ENCODE measurements around the gene CYP2A7.
"Not testable (repeated sequence)": the region's sequence is repeated elsewhere in the genome, so short reads cannot be mapped to it uniquely, and the experiment has no call there.

Gene CYP2A7

GRCh38 chr19:40882062-40882461 is at the start of gene CYP2A7:
Gene CYP2A7, minus strand, starts transcription at chr19:40882231. Its CDS starts 21 bp downstream, at chr19:40882210.
- H3K27ac ChIP-seq = not testable (repeated sequence)

DNA sequence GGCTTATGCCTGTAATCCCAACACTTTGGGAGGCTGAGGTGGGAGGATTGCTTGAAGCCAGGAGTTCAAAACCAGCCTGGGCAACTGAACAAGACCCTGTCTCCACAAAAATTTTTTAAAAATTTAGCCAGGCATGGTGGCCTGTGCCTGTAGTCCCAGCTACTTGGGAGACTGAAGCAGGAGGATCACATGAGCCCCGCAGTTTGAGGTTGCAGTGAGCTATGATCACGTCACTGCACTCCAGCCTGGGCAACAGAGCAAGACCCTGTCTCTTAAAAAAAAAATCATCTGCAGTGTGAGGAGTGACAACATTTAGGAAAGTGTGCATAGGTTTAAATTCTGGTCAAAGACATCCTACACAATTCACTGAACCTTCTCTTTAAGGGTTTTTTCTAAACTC is 48.8 kb upstream of the CYP2A7 start:
- H3K27ac ChIP-seq = not testable (repeated sequence)

DNA sequence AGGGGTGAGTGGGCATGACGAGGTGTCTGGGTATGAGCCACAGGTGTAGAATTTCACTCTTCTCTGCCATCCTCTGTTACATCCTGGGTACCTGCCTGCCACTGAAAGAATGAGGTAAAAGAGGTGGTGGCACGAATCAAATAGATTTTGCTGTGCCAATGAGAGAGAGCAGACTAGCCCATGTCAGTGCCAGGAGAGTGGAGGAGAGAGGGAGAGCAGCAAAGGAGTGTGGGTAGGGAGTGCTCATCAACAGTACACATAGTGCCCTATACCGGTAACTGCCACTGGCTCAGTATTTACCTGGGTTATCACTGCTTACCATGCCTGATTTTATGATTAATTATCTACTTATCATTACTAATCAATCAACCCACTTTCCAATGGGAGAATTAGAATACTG is 47.9 kb upstream of the CYP2A7 start:
- not testable (repeated sequence) for H3K27ac ChIP-seq

DNA sequence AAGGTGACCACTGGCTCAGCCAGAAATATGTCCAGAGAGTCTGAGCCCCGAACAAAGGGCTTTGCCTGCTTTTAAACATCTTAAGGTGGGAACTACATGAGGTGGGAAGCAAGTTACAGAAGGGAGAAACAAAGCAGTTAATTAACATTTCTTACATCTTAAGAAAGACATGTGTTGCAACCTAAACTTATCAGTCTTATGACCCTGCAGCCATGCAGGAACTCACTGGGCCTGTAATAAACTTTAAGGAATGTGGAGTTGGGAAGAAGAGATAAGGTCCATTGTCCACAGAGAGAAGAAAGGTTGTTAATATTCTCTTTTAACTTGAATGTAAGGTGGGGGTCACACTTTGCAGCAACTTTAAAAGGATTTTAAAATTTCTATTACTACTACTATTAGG is 46.8 kb upstream of the CYP2A7 start:
- no peak overlapping the region for H3K27ac ChIP-seq

DNA sequence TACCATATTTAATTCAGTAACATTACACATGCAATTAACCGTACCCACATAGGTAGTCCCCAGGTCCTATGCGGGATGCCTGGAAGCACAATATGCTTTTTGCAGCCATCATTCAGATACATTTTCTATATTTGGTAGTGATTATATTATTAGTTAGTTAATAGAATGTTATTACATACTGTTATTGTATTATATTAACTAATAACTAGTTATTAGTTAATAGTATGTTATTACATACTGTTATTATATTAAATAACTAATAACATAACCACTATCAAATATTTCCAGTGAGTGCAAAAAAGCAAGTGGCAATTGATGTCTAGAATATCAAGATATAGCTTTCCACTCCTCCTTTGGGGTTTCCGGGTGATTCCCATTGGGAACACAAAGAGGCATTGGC is 45.5 kb upstream of the CYP2A7 start:
- TF ChIP-seq ZFX (IDR thresholded peaks at IDR 0.05) = no peak
- TF ChIP-seq, protein P1, sequence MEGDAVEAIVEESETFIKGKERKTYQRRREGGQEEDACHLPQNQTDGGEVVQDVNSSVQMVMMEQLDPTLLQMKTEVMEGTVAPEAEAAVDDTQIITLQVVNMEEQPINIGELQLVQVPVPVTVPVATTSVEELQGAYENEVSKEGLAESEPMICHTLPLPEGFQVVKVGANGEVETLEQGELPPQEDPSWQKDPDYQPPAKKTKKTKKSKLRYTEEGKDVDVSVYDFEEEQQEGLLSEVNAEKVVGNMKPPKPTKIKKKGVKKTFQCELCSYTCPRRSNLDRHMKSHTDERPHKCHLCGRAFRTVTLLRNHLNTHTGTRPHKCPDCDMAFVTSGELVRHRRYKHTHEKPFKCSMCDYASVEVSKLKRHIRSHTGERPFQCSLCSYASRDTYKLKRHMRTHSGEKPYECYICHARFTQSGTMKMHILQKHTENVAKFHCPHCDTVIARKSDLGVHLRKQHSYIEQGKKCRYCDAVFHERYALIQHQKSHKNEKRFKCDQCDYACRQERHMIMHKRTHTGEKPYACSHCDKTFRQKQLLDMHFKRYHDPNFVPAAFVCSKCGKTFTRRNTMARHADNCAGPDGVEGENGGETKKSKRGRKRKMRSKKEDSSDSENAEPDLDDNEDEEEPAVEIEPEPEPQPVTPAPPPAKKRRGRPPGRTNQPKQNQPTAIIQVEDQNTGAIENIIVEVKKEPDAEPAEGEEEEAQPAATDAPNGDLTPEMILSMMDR (conservative IDR thresholded peaks at IDR 0.05) = no peak

More for the DNA sequence above, 46.8 kb upstream of the CYP2A7 start:
- TF ChIP-seq, protein P1 (conservative IDR thresholded peaks at IDR 0.05) = no peak

DNA sequence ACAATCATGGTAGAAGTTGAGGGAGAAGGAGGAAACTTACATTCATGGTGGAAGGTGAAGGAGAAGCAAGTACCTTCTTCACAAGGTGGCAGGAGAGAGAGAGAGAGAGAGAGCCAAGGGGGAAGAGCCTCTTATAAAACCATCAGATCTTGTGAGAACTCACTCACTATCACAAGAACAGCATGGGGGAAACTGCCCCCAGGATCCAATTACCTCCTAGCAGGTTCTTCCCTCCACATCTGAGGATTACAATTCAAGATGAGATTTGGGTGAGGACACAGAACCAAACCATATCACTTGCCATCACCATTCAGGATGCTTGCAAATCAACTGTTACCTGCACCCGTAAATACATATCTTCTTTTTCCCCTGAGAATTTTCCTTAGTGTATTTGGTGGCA is 44.2 kb upstream of the CYP2A7 start:
- not testable (repeated sequence) for H3K27ac ChIP-seq

More for the DNA sequence above, 45.5 kb upstream of the CYP2A7 start:
- no peak overlapping the region for H3K27ac ChIP-seq

DNA sequence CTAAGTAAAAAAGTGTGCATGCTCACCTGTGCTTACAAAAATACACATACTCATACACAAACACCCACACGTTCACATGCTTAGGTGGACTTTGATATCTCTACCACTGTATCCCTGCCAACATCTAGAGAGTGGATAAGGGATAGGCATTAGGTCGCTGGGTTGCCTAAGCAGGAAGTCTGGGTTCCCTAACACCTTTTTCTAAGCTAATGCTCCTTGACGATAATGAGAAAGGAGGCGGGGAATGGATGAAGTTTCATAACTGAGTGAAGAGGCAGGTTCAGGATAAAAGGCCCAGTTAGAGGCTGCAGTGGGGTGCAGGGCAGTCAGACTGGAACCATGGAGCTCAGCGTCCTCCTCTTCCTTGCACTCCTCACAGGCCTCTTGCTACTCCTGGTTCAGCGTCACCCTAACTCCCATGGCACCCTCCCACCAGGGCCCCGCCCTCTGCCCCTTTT is 41.9 kb upstream of the CYP2A7 start:
- no peak for TF ChIP-seq ZFX (IDR thresholded peaks at IDR 0.05)
- TF ChIP-seq, protein P1 (conservative IDR thresholded peaks at IDR 0.05) = no peak
- no peak overlapping the region for H3K27ac ChIP-seq

GRCh38 chr19:40922237-40923160 is 40.5 kb upstream of the CYP2A7 start:
- peak overlapping the region; percentile 65 for H3K27ac ChIP-seq

DNA sequence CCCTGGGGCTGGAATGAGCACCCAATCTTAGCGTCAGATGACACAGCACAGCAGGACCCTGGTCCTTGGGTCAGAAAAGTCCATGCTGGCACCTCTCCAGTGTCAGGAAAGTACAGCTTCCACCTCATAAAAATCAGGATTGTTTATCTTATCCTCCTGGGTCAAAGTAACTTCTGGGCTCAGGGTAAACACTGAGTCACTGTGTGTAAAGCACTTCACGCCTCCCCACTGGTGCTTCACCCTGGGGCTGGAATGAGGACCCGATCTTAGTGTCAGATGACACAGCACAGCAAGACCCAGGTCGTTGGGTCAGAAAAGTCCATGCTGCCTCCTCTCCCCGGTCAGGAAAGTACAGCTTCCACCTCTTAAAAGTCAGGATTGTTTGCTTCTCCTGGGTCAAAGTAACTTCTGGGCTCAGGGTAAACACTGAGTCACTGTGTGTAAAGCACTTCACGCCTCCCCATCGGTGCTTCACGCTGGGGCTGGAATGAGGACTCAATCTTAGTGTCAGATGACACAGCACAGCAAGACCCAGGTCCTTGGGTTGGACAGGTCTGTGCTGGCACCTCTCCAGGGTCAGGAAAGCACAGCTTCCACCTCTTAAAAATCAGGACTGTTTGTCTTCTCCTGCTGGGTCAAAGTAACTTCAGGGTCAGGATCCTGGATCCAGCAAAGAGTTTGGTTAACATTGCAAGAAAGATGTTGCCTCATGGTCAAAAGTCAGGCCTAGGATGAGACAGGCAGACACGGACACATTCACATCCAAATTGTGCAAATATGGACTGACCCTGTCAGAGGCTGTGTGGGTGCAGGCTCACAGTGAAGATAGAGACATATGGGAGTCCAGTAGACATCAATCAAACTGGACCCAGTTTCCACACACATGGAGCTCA is 39.2 kb upstream of the CYP2A7 start:
- H3K27ac ChIP-seq = peak overlapping the region; percentile 65
- TF ChIP-seq ZFX (IDR thresholded peaks at IDR 0.05) = no peak
- TF ChIP-seq, protein P1 (conservative IDR thresholded peaks at IDR 0.05) = no peak
